ENCODE measurements around the gene TRERF1. TPM values are rescaled to one million over a fixed set of nuclear protein-coding genes. Genes with fewer than 3 reads are reported as not detected.

TRERF1 gene
- polyA plus RNA-seq, 3 donors: 0.58 to 10.0 (median 2.0) TPM

DNA sequence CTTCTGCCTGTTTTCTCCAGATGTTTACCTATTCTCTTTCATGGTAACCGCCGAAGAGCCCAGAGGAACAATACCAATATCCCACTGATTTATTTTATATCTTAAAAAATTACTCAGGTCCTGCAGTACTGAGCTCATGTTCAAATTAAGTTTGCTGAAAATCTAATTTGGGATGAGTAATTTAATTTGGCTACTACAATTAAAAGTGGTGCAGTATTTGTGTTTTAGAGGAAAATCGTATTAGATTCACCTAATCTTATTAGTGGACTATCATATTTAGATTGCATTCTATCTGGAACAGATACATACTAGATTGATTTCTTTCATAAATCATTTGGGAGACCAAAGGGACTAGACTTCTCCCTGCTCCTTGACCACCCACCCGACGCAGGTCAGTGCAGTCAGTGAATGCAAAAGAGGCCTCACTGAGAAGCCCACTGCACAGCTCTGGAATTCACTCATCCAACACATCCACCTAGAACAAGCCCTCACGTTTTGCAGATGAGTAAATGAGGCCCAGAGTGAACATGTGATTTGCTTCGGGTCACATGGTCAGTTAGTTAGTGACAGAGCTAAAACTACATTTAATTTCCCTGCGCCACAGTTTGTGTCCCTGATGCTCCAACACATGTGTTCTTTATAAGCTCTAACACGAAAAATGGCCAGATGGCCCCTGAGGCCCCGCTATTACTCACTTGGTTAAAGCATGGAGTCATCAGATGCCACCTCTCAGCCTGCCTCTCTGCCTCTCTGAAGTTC, 101.8 kb downstream of the TRERF1 start:
- Histone ChIP-seq H3K4me1 (ENCODE audit: control insufficient read depth in 1 of 2, insufficient read depth in 2 of 2, low read length in 2 of 2) (no peaks in the 10 kb centered on the region), H3K27ac (ENCODE audit: low read depth in 1 of 2, low read length in 2 of 2) (no peak overlapping the region), H3K36me3 (replicated peaks in 1 of 2; ENCODE audit: control insufficient read depth in 1 of 2, insufficient read depth in 2 of 2, low read length in 2 of 2) (peaks cover 0 to 37% of the 10 kb centered on the region in 2 donors), H3K27me3 (ENCODE audit: control insufficient read depth in 2 of 2, insufficient read depth in 2 of 2, low read length in 2 of 2) (no peaks in the 10 kb centered on the region), H3K79me2 (ENCODE audit: insufficient read depth, low read length) (peaks cover 46% of the 10 kb centered on the region), H3K4me2 (replicated peaks; ENCODE audit: extremely low read depth, low read length, poor library complexity, severe bottlenecking) (no peak overlapping the region), H3K9me3 (replicated peaks in 1 of 2; ENCODE audit: control insufficient read depth in 1 of 2, insufficient read depth in 1 of 2, low read length in 2 of 2) (no peaks in the 10 kb centered on the region), H4K20me1 (ENCODE audit: insufficient read depth, low read length) (no peaks in the 10 kb centered on the region), H3K4me3 (replicated peaks in 1 of 3; ENCODE audit: low read depth in 2 of 3, low read length in 3 of 3) (no peak overlapping the region), H2AFZ (ENCODE audit: insufficient read depth, low read depth, low read length, poor library complexity, severe bottlenecking) (no peak overlapping the region), H3K9ac (ENCODE audit: insufficient read depth, low read length, poor library complexity, severe bottlenecking) (no peak overlapping the region)
- Mint-ChIP-seq H3K4me1 (peaks cover 14% of the 10 kb centered on the region), H3K27me3 (ENCODE audit: low read depth in 3 of 3) (peaks cover 0 to 1% (median 0%) of the 10 kb centered on the region in 3 donors), H3K27ac (peak overlapping the region in 2 of 7 donors; percentile 13 to 46), H3K9me3 (no peaks in the 10 kb centered on the region), H3K36me3 (peaks cover 27 to 34% of the 10 kb centered on the region in 2 donors), H3K4me3 (no peak overlapping the region)
- DNase-seq: no peak
- TF ChIP-seq, protein P1, sequence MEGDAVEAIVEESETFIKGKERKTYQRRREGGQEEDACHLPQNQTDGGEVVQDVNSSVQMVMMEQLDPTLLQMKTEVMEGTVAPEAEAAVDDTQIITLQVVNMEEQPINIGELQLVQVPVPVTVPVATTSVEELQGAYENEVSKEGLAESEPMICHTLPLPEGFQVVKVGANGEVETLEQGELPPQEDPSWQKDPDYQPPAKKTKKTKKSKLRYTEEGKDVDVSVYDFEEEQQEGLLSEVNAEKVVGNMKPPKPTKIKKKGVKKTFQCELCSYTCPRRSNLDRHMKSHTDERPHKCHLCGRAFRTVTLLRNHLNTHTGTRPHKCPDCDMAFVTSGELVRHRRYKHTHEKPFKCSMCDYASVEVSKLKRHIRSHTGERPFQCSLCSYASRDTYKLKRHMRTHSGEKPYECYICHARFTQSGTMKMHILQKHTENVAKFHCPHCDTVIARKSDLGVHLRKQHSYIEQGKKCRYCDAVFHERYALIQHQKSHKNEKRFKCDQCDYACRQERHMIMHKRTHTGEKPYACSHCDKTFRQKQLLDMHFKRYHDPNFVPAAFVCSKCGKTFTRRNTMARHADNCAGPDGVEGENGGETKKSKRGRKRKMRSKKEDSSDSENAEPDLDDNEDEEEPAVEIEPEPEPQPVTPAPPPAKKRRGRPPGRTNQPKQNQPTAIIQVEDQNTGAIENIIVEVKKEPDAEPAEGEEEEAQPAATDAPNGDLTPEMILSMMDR (IDR thresholded peaks at IDR 0.05): no peak
- WGBS (ENCODE audit: insufficient coverage): 98% methylated on average over 5 of the region's 10 CpGs
- intact Hi-C loops (cut with micrococcal nuclease): no loop called here

DNA sequence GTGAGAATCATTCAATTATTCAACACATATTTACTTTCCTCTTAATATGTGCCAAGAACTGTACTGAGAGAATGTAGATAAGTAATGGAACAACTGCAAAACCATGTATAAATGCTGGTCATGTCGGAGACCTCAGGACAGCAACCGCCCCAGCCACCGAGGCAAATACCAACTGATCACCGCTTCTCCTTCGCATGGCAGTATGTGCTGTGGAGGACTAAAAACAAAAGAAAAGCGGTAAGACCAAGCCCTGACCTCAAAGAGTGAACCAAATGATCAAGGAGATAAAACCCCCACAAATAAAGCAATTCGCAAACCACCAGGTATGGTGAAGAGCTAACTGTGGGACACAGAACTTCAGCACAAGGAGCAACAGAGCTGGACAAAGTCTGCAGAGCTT, 104.3 kb downstream of the TRERF1 start:
- Mint-ChIP-seq H3K27ac (no peak overlapping the region), H3K9me3 (no peaks in the 10 kb centered on the region), H3K36me3 (peaks cover 44 to 48% of the 10 kb centered on the region in 2 donors), H3K27me3 (ENCODE audit: low read depth in 3 of 3) (peaks cover 0 to 1% (median 0%) of the 10 kb centered on the region in 3 donors), H3K4me3 (no peak overlapping the region), H3K4me1 (peaks cover 10% of the 10 kb centered on the region)
- no peak overlapping the region for H3K27ac ChIP-seq (ENCODE audit: low read depth in 1 of 2, low read length in 2 of 2)
- H3K36me3 ChIP-seq (replicated peaks in 1 of 2; ENCODE audit: control insufficient read depth in 1 of 2, insufficient read depth in 2 of 2, low read length in 2 of 2): peaks cover 0 to 61% of the 10 kb centered on the region in 2 donors
- H3K9ac ChIP-seq (ENCODE audit: insufficient read depth, low read length, poor library complexity, severe bottlenecking): no peak overlapping the region
- H2AFZ ChIP-seq (ENCODE audit: insufficient read depth, low read depth, low read length, poor library complexity, severe bottlenecking): no peak overlapping the region
- no peaks in the 10 kb centered on the region for H3K9me3 ChIP-seq (replicated peaks in 1 of 2; ENCODE audit: control insufficient read depth in 1 of 2, insufficient read depth in 1 of 2, low read length in 2 of 2)
- no peak overlapping the region for H3K4me2 ChIP-seq (replicated peaks; ENCODE audit: extremely low read depth, low read length, poor library complexity, severe bottlenecking)
- H3K4me1 ChIP-seq (ENCODE audit: control insufficient read depth in 1 of 2, insufficient read depth in 2 of 2, low read length in 2 of 2): no peaks in the 10 kb centered on the region
- H3K79me2 ChIP-seq (ENCODE audit: insufficient read depth, low read length): peaks cover 61% of the 10 kb centered on the region
- DNase-seq: no peak
- H3K4me3 ChIP-seq (replicated peaks in 1 of 3; ENCODE audit: low read depth in 2 of 3, low read length in 3 of 3): no peak overlapping the region
- TF ChIP-seq, protein P1 (IDR thresholded peaks at IDR 0.05): no peak
- no peaks in the 10 kb centered on the region for H3K27me3 ChIP-seq (ENCODE audit: control insufficient read depth in 2 of 2, insufficient read depth in 2 of 2, low read length in 2 of 2)
- 100% methylated on average over 1 of the region's 7 CpGs for WGBS (ENCODE audit: insufficient coverage)
- intact Hi-C loops (cut with micrococcal nuclease): no loop called here
- H4K20me1 ChIP-seq (ENCODE audit: insufficient read depth, low read length): no peaks in the 10 kb centered on the region
